ENCODE results near the gene LDB2.

Gene LDB2

DNA sequence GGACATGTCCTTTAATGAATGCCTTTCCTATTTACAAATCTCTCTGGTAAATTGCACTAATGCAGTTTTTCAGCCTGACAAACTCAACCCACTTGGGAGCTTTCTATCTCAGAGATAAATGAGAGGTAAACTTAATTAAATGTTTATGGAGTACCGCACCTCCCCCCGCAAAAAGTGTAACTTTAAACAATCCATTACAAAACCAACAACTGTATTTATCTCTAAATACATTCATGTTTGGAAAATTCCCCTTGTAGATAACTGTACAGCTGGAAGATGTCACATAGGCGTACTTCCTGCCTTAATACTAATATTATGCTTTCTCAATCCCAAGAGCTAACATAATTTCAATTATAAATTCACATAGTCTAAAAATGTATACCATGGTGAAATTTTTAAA, 215.5 kb downstream of the LDB2 start:
- Histone ChIP-seq H3K27me3 (ENCODE audit: insufficient read depth, low read length, poor library complexity) (no peaks in the 10 kb centered on the region), H4K8ac (ENCODE audit: low read depth, low read length) (no peak overlapping the region), H2BK120ac (ENCODE audit: low read depth, low read length) (no peak overlapping the region), H3K79me1 (ENCODE audit: low read length) (peaks cover 7% of the 10 kb centered on the region), H3K4me3 (ENCODE audit: low read length) (no peak overlapping the region), H2AK5ac (ENCODE audit: low read length) (no peak overlapping the region), H2BK15ac (replicated peaks; ENCODE audit: low read depth) (no peak overlapping the region), H3K18ac (ENCODE audit: low read length) (no peak overlapping the region), H3K36me3 (ENCODE audit: control insufficient read depth, insufficient read depth, low read length) (no peaks in the 10 kb centered on the region), H2BK5ac (ENCODE audit: low read length) (no peak overlapping the region), H3K79me2 (ENCODE audit: control insufficient read depth, insufficient read depth, low read length) (no peaks in the 10 kb centered on the region), H3K27ac (ENCODE audit: low read depth, low read length) (no peak overlapping the region), H3K4me1 (ENCODE audit: control insufficient read depth, low read depth, low read length) (peaks cover under 1% of the 10 kb centered on the region), H3K9ac (ENCODE audit: low read length) (no peak overlapping the region), H3K56ac (ENCODE audit: low read length) (no peak overlapping the region), H3K4ac (ENCODE audit: low read depth, low read length) (no peak overlapping the region), H3K4me2 (ENCODE audit: low read length) (no peak overlapping the region), H4K5ac (ENCODE audit: low read length) (no peak overlapping the region), H3K23ac (ENCODE audit: low read length) (no peak overlapping the region)
- DNase-seq: no peak
- no CpG with 5 or more reads among the region's 3 CpGs for WGBS (ENCODE audit: extremely low coverage, insufficient coverage, low lambda C conversion rate)

DNA sequence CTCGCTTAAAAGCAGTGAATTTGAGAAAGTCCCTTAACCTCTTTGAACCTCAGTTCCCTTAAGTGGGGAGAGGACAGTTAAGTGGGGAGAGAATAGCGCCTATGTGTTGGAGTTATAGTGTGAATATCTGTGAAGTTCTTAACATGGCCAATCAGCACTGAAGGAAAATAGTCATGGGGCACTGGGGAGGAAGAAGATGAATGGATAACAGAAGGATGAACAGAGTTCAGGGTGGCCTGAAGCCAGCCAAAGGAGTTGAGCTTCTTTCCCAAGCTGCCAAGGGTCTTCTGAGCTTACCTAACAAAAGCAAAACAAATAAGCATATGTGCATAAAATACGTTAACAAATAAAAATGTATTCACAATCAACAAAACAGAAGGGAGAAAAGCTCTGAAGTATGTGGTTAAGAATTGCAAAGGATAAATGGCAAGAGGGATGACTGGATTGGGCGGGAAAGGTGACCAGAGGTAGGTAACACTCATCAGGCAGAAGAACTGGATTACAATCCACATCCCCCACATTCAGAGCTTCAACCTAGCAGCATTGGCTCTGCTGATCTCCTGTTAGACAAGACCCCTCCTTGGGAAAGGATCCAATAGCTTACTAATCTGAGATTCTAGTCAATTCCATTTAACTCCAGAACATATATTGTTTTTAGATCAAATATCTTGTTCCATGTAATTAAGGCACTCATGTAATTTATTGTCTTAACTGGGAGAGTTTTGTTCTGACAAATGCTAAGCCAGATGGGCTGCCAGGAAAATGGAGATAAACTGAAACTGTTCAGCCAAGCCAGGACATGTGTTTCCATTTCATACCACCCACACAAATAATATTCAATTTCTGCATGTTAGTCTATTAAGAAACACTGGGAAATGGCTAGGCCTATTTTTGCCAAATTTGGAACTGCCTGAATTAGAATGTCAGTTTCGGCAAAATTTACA, 221.2 kb downstream of the LDB2 start:
- H3K56ac ChIP-seq (ENCODE audit: low read length): no peak overlapping the region
- no peak overlapping the region for H3K23ac ChIP-seq (ENCODE audit: low read length)
- H3K79me1 ChIP-seq (ENCODE audit: low read length): peaks cover 5% of the 10 kb centered on the region
- no peak overlapping the region for H3K4ac ChIP-seq (ENCODE audit: low read depth, low read length)
- H3K4me3 ChIP-seq (ENCODE audit: low read length): no peak overlapping the region
- DNase-seq: no peak
- H4K8ac ChIP-seq (ENCODE audit: low read depth, low read length): no peak overlapping the region
- H2BK15ac ChIP-seq (replicated peaks; ENCODE audit: low read depth): no peak overlapping the region
- no peak overlapping the region for H2BK5ac ChIP-seq (ENCODE audit: low read length)
- no peak overlapping the region for H3K18ac ChIP-seq (ENCODE audit: low read length)
- peaks cover 3% of the 10 kb centered on the region for H3K4me1 ChIP-seq (ENCODE audit: control insufficient read depth, low read depth, low read length)
- no peak overlapping the region for H2BK120ac ChIP-seq (ENCODE audit: low read depth, low read length)
- WGBS (ENCODE audit: extremely low coverage, insufficient coverage, low lambda C conversion rate): no CpG with 5 or more reads among the region's 5 CpGs
- H2AK5ac ChIP-seq (ENCODE audit: low read length): no peak overlapping the region
- H3K27ac ChIP-seq (ENCODE audit: low read depth, low read length): no peak overlapping the region
- H3K36me3 ChIP-seq (ENCODE audit: control insufficient read depth, insufficient read depth, low read length): no peaks in the 10 kb centered on the region
- H4K5ac ChIP-seq (ENCODE audit: low read length): no peak overlapping the region
- H3K9ac ChIP-seq (ENCODE audit: low read length): no peak overlapping the region
- no peaks in the 10 kb centered on the region for H3K79me2 ChIP-seq (ENCODE audit: control insufficient read depth, insufficient read depth, low read length)
- H3K4me2 ChIP-seq (ENCODE audit: low read length): no peak overlapping the region
- H3K27me3 ChIP-seq (ENCODE audit: insufficient read depth, low read length, poor library complexity): no peaks in the 10 kb centered on the region

GRCh38 chr4:16676230-16676770, 222.1 kb downstream of the LDB2 start:
- Histone ChIP-seq H3K23ac (ENCODE audit: low read length) (no peak overlapping the region), H3K4ac (ENCODE audit: low read depth, low read length) (no peak overlapping the region), H2AK5ac (ENCODE audit: low read length) (no peak overlapping the region), H2BK120ac (ENCODE audit: low read depth, low read length) (no peak overlapping the region), H3K4me2 (ENCODE audit: low read length) (no peak overlapping the region), H4K8ac (ENCODE audit: low read depth, low read length) (no peak overlapping the region), H4K5ac (ENCODE audit: low read length) (no peak overlapping the region), H2BK5ac (ENCODE audit: low read length) (no peak overlapping the region), H3K27ac (ENCODE audit: low read depth, low read length) (no peak overlapping the region), H3K4me3 (ENCODE audit: low read length) (no peak overlapping the region), H2BK15ac (replicated peaks; ENCODE audit: low read depth) (no peak overlapping the region), H3K56ac (ENCODE audit: low read length) (no peak overlapping the region), H3K79me1 (ENCODE audit: low read length) (peaks cover 10% of the 10 kb centered on the region), H3K4me1 (ENCODE audit: control insufficient read depth, low read depth, low read length) (peaks cover 3% of the 10 kb centered on the region), H3K27me3 (ENCODE audit: insufficient read depth, low read length, poor library complexity) (no peaks in the 10 kb centered on the region), H3K18ac (ENCODE audit: low read length) (no peak overlapping the region), H3K9ac (ENCODE audit: low read length) (no peak overlapping the region), H3K36me3 (ENCODE audit: control insufficient read depth, insufficient read depth, low read length) (no peaks in the 10 kb centered on the region), H3K79me2 (ENCODE audit: control insufficient read depth, insufficient read depth, low read length) (peaks cover 2% of the 10 kb centered on the region)
- no peak for DNase-seq
- no CpG with 5 or more reads among the region's 3 CpGs for WGBS (ENCODE audit: extremely low coverage, insufficient coverage, low lambda C conversion rate)

- H3K4me1 ChIP-seq (ENCODE audit: control insufficient read depth, low read depth, low read length): peaks cover 3% of the 10 kb centered on the region
- no peak for DNase-seq
- H2BK120ac ChIP-seq (ENCODE audit: low read depth, low read length): no peak overlapping the region
- no peak overlapping the region for H3K4me3 ChIP-seq (ENCODE audit: low read length)
- no peak overlapping the region for H2BK5ac ChIP-seq (ENCODE audit: low read length)
- H2AK5ac ChIP-seq (ENCODE audit: low read length): no peak overlapping the region
- H4K5ac ChIP-seq (ENCODE audit: low read length): no peak overlapping the region
- no CpG with 5 or more reads among the region's 7 CpGs for WGBS (ENCODE audit: extremely low coverage, insufficient coverage, low lambda C conversion rate)
- H4K8ac ChIP-seq (ENCODE audit: low read depth, low read length): no peak overlapping the region
- no peak overlapping the region for H3K4ac ChIP-seq (ENCODE audit: low read depth, low read length)
- H3K27me3 ChIP-seq (ENCODE audit: insufficient read depth, low read length, poor library complexity): no peaks in the 10 kb centered on the region
- H3K18ac ChIP-seq (ENCODE audit: low read length): no peak overlapping the region
- H3K27ac ChIP-seq (ENCODE audit: low read depth, low read length): no peak overlapping the region
- H3K23ac ChIP-seq (ENCODE audit: low read length): no peak overlapping the region
- no peak overlapping the region for H2BK15ac ChIP-seq (replicated peaks; ENCODE audit: low read depth)
- H3K79me1 ChIP-seq (ENCODE audit: low read length): peaks cover 11% of the 10 kb centered on the region
- H3K4me2 ChIP-seq (ENCODE audit: low read length): no peak overlapping the region
- peaks cover 2% of the 10 kb centered on the region for H3K79me2 ChIP-seq (ENCODE audit: control insufficient read depth, insufficient read depth, low read length)
- H3K56ac ChIP-seq (ENCODE audit: low read length): no peak overlapping the region
- H3K36me3 ChIP-seq (ENCODE audit: control insufficient read depth, insufficient read depth, low read length): no peaks in the 10 kb centered on the region
- no peak overlapping the region for H3K9ac ChIP-seq (ENCODE audit: low read length)
These were observed 224.4 kb downstream of the LDB2 start for GRCh38 chr4:16674082-16674481.

- Histone ChIP-seq H3K27ac (ENCODE audit: low read depth, low read length) (no peak overlapping the region), H3K36me3 (ENCODE audit: control insufficient read depth, insufficient read depth, low read length) (no peaks in the 10 kb centered on the region), H3K9ac (ENCODE audit: low read length) (no peak overlapping the region), H2AK5ac (ENCODE audit: low read length) (no peak overlapping the region), H3K4me2 (ENCODE audit: low read length) (no peak overlapping the region), H2BK5ac (ENCODE audit: low read length) (no peak overlapping the region), H3K79me2 (ENCODE audit: control insufficient read depth, insufficient read depth, low read length) (peaks cover 2% of the 10 kb centered on the region), H3K4me3 (ENCODE audit: low read length) (no peak overlapping the region), H2BK120ac (ENCODE audit: low read depth, low read length) (no peak overlapping the region), H4K5ac (ENCODE audit: low read length) (no peak overlapping the region), H3K18ac (ENCODE audit: low read length) (no peak overlapping the region), H4K8ac (ENCODE audit: low read depth, low read length) (no peak overlapping the region), H3K79me1 (ENCODE audit: low read length) (peaks cover 8% of the 10 kb centered on the region), H3K56ac (ENCODE audit: low read length) (no peak overlapping the region), H2BK15ac (replicated peaks; ENCODE audit: low read depth) (no peak overlapping the region), H3K23ac (ENCODE audit: low read length) (no peak overlapping the region), H3K4me1 (ENCODE audit: control insufficient read depth, low read depth, low read length) (no peaks in the 10 kb centered on the region), H3K27me3 (ENCODE audit: insufficient read depth, low read length, poor library complexity) (no peaks in the 10 kb centered on the region), H3K4ac (ENCODE audit: low read depth, low read length) (no peak overlapping the region)
- no peak for DNase-seq
- no CpG with 5 or more reads among the region's 2 CpGs for WGBS (ENCODE audit: extremely low coverage, insufficient coverage, low lambda C conversion rate)
These were observed 226.0 kb downstream of the LDB2 start for GRCh38 chr4:16672421-16672820.

Data from mesendoderm (in vitro differentiated cells).